ENCODE data around the gene TMEFF2. TPM values are rescaled to one million over a fixed set of nuclear protein-coding genes. Genes with fewer than 3 reads are reported as not detected.

TMEFF2 gene
- total RNA-seq, 1 donor from 2014 or later = not detected

DNA sequence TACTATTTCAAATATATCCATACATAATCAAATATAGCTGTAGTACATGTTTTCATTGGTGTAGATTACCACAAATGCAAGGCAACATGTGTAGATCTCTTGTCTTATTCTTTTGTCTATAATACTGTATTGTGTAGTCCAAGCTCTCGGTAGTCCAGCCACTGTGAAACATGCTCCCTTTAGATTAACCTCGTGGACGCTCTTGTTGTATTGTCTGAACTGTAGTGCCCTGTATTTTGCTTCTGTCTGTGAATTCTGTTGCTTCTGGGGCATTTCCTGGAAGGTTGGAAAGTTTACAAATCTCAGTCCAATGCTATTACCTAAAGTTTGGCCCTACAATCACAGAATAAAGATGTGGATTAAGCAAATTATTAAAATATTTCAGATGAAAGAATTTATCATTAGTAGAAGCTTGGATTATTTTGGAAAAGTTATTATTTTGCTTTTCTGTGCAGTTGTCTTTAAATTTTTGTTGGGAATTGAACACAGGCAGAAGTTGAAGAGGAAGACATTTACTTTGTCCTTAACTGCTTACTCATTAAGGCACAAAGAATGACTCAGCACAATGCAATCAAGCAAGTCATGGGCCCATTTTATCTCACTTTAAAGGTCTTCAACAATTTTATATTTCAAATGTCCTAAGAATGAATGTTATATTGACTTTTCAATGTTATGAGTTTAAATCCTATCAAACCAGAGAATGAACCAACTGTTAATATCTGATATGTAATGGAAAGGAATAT lies 244.4 kb downstream of the TMEFF2 start:
- H3K9me3 ChIP-seq = no peaks in the 10 kb centered on the region
- H3K4me1 ChIP-seq = no peaks in the 10 kb centered on the region
- intact Hi-C loops (cut with DNase I) = no loop called here
- H3K27me3 ChIP-seq = no peaks in the 10 kb centered on the region
- H3K4me3 ChIP-seq = no peak overlapping the region
- no peak for DNase-seq (ENCODE audit: low spot score in 2 of 2)
- TF ChIP-seq CTCF (IDR thresholded peaks at IDR 0.05) = no peak
- no peak overlapping the region for H3K27ac ChIP-seq
- no peaks in the 10 kb centered on the region for H3K36me3 ChIP-seq

- intact Hi-C loops (cut with DNase I) = no loop called here
- no peak for TF ChIP-seq CTCF (IDR thresholded peaks at IDR 0.05)
- no peaks in the 10 kb centered on the region for H3K9me3 ChIP-seq
These were observed 247.5 kb downstream of the TMEFF2 start for GRCh38 chr2:191947235-191947634.

DNA sequence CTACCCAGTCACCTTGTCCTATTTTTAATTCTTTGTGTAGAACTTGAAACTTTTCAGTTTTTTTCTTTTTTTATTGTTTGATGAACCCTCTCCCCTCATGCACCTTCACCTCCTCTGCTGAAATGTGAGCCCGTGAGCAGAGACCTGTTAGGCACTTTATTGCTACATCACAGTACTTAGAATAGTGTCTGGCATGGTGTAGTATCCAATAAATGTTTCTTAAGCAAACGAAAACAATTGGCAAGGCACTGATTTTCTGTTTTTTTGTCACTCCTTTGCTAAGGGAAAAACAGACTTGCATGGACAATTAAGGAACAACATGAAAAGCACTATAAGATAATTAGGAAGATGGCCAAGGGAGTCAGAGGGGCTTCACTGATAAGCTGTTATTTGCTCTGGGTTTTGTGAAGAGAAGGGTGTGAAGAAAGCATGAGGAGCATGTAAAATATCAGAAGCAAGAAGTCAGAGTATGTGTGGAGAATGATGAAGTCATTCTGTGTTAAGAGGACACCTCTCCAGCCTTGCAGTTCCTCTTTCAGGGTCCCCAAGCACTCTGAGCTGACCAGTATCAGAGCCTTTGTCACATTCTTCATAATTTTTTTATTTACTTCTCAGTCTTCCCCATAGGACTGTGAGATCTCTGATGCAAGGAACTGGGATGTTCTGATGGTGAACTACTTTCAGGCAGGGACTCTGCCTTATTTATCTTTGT lies 248.1 kb downstream of the TMEFF2 start:
- Histone ChIP-seq H3K9me3 (no peaks in the 10 kb centered on the region), H3K27me3 (no peaks in the 10 kb centered on the region), H3K4me1 (no peaks in the 10 kb centered on the region), H3K36me3 (no peaks in the 10 kb centered on the region), H3K4me3 (no peak overlapping the region), H3K27ac (no peak overlapping the region)
- DNase-seq (ENCODE audit: low spot score in 2 of 2) = no peak
- TF ChIP-seq CTCF (IDR thresholded peaks at IDR 0.05) = no peak
- intact Hi-C loops (cut with DNase I) = no loop called here

More at GRCh38 chr2:191947235-191947634, 247.5 kb downstream of the TMEFF2 start:
- no peaks in the 10 kb centered on the region for H3K4me1 ChIP-seq
- H3K36me3 ChIP-seq = no peaks in the 10 kb centered on the region
- DNase-seq (ENCODE audit: low spot score in 2 of 2) = no peak
- no peaks in the 10 kb centered on the region for H3K27me3 ChIP-seq
- H3K4me3 ChIP-seq = no peak overlapping the region
- H3K27ac ChIP-seq = no peak overlapping the region

DNA sequence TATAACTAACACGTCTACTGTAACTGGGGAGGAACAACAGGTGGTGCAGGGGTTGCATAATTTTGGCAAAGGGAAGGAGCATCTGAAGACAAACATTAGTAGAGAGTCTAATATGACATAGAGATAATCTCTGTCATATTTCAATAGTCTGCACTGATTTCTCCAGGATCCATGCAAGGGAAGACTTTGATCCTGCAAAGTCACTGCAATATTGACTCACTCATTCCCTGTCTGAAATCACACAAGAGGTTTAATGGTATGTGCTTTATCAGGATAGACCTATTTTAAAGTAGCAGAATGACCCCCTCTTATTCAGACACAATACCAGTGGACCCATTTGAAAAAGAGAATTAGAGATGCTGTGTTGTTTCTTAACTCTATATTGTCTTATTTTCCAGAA lies 249.1 kb downstream of the TMEFF2 start:
- intact Hi-C loops (cut with DNase I) = no loop called here
- Histone ChIP-seq H3K4me1 (no peaks in the 10 kb centered on the region), H3K27ac (no peak overlapping the region), H3K36me3 (no peaks in the 10 kb centered on the region), H3K9me3 (no peaks in the 10 kb centered on the region), H3K4me3 (no peak overlapping the region), H3K27me3 (no peaks in the 10 kb centered on the region)
- TF ChIP-seq CTCF (IDR thresholded peaks at IDR 0.05) = no peak
- DNase-seq (ENCODE audit: low spot score in 2 of 2) = no peak

GRCh38 chr2:191942739-191943103 lies 252.0 kb downstream of the TMEFF2 start:
- H3K27ac ChIP-seq = no peak overlapping the region
- H3K4me3 ChIP-seq = no peak overlapping the region
- no peak for DNase-seq (ENCODE audit: low spot score in 2 of 2)
- no peaks in the 10 kb centered on the region for H3K27me3 ChIP-seq
- intact Hi-C loops (cut with DNase I) = no loop called here
- no peak for TF ChIP-seq CTCF (IDR thresholded peaks at IDR 0.05)
- no peaks in the 10 kb centered on the region for H3K4me1 ChIP-seq
- H3K9me3 ChIP-seq = no peaks in the 10 kb centered on the region
- H3K36me3 ChIP-seq = no peaks in the 10 kb centered on the region
